NAMALWA (cell line): ENCODE data around the gene MACF1.
"Not testable (repeated sequence)": the region's sequence is repeated elsewhere in the genome, so short reads cannot be mapped to it uniquely, and the experiment has no call there.

Experiments
- DNase-seq: peaks from one replicate; pipeline ENCODE4 v3.0.0-alpha.2; 2015; ENCODE audit warnings: low spot score

Gene MACF1

GRCh38 chr1:39514710-39515124, 310.2 kb downstream of the MACF1 start:
- DNase-seq = not testable (repeated sequence)

DNA sequence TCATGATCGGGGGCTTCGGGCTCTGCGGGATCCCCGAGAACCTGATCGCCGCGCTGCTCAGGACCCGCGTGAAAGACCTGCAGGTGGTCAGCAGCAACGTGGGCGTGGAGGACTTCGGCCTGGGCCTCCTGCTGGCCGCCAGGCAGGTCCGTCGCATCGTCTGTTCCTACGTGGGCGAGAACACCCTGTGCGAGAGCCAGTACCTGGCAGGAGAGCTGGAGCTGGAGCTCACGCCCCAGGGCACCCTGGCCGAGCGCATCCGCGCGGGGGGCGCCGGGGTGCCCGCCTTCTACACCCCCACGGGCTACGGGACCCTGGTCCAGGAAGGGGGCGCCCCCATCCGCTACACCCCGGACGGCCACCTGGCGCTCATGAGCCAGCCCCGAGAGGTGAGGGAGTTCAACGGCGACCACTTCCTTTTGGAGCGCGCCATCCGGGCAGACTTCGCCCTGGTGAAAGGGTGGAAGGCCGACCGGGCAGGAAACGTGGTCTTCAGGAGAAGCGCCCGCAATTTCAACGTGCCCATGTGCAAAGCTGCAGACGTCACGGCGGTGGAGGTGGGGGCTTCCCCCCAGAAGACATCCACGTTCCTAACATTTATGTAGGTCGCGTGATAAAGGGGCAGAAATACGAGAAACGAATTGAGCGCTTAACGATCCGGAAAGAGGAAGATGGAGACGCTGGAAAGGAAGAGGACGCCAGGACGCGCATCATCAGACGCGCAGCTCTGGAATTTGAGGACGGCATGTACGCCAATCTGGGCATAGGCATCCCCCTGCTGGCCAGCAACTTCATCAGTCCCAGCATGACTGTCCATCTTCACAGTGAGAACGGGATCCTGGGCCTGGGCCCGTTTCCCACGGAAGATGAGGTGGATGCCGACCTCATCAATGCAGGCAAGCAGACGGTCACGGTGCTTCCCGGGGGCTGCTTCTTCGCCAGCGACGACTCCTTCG, 310.9 kb downstream of the MACF1 start:
- DNase-seq = not testable (repeated sequence)

- DNase-seq = not testable (repeated sequence)
Measured at GRCh38 chr1:39516841-39517240, 312.3 kb downstream of the MACF1 start.

- DNase-seq = not testable (repeated sequence)
Measured at GRCh38 chr1:39517936-39518335, 313.4 kb downstream of the MACF1 start.

GRCh38 chr1:39519376-39519775, 314.9 kb downstream of the MACF1 start:
- DNase-seq = not testable (repeated sequence)

GRCh38 chr1:39522221-39522620, 317.7 kb downstream of the MACF1 start:
- not testable (repeated sequence) for DNase-seq

- no peak for DNase-seq
Measured at GRCh38 chr1:39522661-39523567, 318.4 kb downstream of the MACF1 start.

DNA sequence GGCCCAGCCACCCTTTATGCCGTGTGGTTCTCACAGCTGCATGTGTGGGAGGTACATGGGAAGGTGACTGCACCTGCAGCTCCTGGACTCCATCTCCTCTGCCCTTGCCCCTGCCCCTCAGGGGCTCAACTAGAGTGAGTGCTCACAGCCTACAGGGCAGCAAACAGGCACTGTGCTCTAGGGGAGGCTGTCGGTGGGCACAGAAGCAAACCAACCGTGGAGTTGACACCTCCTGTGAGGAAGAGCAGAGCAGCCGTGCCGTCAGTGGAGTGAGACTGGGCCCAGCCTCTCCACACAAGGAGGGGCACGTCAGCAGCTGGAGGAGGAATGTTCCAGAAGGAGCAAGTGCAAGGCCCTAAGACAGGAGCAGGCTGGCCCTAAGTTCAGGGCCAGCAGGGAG, 319.7 kb downstream of the MACF1 start:
- no peak for DNase-seq

GRCh38 chr1:39524591-39525365, 320.3 kb downstream of the MACF1 start:
- DNase-seq = no peak

DNA sequence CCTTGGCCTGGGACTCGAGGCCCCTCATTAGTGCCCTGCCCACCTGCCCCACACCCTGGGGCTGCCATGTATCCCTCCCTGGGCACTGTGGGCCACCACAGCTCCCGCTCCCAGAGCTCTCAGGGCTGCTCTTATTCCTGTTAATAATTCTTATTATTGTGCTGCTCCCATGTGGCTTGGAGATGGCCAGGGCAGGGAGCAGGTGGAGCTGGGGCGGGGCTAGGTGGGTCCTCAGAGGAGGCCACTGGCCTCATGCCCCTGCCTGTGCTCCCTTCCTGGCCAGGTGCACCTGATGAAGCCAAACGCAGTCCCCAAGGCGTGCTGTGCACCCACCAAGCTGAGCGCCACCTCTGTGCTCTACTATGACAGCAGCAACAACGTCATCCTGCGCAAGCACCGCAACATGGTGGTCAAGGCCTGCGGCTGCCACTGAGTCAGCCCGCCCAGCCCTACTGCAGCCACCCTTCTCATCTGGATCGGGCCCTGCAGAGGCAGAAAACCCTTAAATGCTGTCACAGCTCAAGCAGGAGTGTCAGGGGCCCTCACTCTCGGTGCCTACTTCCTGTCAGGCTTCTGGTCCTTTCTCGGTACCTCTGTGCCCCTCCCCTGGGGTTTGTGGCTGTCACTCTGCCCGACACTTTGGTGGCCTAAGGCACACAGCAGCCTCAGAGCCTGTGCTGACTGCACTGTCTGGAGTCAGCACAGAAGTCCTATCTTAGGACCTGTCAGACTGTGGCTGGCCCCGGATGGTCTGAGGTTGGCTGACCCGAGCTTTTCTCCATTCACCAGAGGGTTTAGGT, 321.1 kb downstream of the MACF1 start:
- DNase-seq = peak; percentile 73

DNA sequence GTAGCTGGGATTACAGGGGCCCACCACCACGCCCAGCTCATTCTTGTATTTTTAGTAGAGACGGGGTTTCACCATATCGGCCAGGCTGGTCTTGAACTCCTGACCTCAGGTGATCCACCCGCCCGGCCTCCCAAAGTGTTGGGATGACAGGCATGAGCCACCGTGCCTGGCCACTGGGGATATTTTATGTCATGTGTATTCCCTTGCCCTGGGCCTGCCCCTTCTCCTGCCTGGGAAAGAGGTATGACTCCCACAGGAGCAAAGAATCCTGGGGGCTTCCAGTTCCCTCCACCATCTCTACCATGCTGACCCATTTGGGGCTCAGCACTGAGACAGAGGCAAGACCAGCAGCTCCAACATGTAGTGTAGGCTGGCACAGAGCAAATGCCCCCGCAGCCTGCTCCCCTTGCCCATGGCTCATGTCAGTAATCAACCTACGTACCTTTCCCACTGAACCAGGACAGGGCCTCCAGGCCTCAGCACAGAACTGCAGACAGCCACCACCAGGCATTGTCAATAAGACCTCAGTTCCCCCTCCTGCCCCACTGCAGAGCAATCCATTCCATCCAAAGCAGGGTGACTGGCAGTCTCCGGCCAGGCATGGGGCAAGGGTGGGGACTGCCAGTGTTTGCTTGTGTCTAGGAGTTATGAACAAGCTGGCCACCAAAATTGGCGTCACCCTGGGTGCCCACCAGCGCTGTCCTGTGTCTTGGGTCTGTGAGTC, 322.1 kb downstream of the MACF1 start:
- DNase-seq = no peak

GRCh38 chr1:39527190-39527579, 322.7 kb downstream of the MACF1 start:
- not testable (repeated sequence) for DNase-seq

DNA sequence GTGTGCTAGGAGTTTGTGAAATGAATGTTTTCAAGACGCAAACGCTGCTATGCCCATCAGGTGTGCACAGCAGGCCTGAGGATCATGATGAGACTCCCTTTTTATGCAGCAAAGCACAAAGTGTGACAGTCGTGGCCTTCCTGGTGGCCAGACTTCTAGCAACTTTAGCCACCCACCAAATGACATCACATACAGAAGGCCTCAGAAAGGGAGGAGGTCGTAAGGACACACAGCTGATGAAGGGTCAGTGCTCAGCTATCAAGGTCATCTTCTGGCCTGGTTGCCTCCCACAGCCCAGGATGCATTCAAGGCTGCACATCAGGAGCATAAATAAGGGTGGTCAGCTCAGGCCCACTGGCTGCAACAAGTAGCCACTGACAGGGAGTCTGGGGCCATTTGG, 323.6 kb downstream of the MACF1 start:
- DNase-seq = no peak

DNA sequence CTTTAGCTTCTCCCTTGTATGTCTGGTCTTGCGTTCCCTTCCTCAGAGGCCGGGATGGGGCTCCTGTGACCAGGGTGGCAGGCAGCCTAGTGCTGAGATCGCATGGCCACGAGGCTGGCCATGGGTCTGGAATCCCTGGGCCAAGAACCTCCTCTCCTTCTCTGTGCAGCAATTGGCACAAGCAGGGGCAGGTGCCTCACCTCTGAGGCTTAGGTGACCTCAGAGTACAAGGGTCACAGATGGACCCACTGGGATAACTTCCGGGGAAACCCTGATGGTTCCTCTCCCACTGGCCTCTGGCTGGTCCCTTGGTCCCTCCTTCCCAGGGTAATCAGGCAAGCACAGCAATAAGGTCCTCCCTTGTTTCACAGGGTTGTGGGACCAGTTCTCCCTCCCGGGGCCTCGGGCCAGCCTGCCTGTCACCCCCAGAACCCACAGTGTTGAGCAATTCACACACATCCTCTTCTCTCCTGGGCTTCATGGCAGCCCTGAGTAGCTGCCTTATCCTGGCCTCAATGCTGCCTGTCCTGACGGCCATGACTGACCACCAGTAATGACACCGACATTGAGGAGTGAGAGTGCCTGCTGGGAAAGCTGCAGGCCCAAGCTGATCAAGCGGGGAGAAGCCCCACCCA, 325.5 kb downstream of the MACF1 start:
- no peak for DNase-seq

GRCh38 chr1:39531526-39531925, 327.0 kb downstream of the MACF1 start:
- no peak for DNase-seq

DNA sequence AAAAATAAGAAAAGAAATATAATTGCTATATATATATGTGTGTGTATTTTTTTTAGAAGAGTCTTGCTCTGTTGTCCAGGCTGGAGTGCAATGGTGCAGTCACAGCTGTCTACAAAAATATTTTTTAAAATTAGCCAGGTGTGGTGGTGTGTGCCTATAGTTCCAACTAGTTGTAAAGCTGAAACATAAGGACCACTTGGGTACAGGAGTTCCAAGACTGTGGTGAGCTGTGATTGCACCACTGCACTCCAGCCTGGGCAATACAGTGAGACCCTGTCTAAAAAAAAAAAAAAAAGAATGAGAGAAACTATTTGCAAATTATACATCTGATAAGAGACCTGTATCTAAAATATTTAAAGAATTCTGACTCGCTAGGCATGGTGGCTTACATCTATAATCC, 328.9 kb downstream of the MACF1 start:
- no peak for DNase-seq
